Measurements from ENCODE around the gene TMEM204.

TMEM204 gene

DNA sequence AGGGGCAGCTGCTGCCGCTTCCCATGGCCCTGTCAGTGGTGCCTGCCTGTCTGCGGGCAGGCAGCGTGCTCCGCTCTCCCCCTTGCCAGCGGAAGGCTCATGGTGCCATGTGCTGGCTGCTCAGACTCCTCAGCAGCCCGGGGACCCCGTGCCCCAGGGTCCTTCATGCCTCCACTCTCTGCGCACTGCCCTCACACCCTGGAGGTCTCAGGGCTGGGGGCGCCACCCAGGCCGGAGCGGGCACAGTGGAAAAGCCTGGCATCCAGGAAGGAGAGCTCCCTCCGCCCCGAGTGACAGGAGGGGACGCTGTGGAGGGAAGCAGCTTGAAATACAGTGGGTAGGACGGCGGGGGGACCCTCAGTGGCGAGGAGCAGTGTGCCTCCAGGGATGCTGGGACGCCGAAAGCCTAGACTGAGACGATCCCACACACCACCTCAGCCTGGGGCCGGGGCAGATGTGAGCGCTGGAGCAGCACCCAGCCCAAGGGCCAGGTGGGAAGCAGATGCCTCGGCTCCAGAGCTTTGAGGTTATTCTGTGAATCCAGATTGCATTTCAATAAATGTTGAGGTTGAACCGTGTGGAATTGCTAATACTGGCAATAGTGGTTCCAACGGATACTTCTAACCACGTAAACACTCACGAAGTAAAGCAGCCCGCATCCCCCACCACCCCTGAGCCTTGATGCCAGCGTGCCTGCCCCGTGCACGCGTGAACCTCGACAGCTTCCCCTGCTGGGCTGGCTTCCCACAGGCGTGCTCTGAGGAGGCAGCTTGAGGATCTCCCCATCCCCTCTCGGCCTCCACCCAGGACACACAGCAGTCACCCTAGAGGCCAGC, 6.5 kb downstream of the TMEM204 start:
- no peak for DNase-seq

DNA sequence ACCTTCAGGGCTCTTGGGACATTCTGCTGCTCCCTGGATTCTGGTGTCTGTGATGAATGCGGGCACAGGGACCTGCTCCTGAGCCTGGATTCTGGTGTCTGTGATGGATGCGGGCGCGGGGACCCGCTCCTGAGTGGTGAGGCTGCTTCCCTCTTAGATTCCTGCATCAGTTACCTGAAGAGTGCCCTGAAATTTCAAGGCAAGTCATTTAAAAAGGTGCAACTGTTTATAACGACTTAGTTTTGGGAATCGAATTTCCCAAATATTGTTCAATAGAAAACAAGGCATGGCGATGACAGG, 7.0 kb downstream of the TMEM204 start:
- no peak for DNase-seq

DNA sequence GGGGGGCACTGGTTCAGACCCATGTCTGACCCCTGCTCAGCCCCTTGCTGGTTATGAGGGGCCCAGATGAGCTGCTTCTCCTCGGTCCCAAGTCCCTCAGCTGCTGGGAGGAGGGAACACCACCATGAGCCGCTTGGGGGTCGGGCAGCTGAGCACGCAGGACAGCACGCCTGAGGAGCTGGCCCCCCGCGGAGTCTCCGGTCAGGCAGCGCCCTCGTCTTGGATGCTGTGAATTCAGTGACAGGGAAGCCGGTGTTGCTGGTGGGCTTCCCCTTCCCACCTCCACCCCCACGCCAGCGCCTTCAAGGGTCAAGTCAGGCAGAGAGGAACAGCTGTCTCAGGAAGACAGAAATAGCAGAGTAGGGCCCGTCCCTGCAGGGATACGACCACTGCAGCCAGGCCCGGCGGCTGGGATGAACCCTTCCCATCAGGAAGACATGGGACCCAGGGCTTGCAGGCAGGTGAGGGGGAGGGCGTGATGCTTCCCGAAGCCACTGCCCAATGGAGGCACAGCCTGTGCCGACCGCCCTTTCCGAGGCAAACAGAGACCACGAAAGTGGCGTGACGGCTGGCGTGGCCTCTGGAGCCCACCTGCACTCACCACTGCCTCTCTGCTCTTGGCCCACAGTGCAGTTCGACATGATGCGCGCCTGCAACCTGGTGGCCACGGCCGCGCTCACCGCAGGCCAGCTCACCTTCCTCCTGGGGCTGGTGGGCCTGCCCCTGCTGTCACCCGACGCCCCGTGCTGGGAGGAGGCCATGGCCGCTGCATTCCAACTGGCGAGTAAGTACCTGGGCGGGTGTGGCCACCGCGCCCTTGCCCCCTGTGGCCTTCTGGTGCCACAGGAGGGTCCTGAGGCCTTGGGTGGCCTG, 8.1 kb downstream of the TMEM204 start:
- no peak for DNase-seq

DNA sequence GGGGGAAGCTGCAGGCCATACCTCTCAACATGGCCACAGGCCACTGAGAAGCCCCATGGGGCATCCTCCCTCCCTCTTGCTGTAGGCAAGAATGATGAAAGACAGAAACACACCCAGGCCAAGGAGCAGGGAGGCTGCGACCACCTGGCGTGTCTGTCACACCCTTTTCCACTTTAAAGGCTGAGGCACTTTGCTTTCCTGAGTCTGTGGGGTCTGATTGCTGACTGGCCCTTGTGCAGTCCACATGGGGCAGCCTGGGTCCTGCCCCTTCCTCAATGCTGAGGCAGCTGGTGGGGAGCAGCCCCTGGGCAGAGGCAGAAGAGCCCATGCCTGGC, 8.7 kb downstream of the TMEM204 start:
- no peak for DNase-seq

DNA sequence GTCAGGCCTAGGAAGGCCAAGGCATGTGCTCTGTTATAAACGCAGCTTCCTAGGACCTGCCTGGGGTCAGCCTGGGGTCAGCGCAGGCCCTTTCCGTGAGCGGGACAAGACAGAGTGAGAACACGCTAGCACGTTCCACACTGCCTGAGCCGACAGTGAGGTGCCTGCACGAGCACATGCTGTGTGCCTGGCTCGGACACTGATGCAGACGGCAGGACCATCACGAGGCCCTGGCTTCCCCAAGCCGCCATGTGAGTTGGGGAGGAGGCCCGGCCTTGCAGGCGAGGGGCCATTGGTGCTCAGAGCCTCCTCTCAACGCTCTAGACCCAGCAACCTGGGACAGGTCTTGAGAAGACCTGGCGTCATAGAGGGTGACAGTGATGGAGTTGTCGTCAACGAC, 9.1 kb downstream of the TMEM204 start:
- no peak for DNase-seq

DNA sequence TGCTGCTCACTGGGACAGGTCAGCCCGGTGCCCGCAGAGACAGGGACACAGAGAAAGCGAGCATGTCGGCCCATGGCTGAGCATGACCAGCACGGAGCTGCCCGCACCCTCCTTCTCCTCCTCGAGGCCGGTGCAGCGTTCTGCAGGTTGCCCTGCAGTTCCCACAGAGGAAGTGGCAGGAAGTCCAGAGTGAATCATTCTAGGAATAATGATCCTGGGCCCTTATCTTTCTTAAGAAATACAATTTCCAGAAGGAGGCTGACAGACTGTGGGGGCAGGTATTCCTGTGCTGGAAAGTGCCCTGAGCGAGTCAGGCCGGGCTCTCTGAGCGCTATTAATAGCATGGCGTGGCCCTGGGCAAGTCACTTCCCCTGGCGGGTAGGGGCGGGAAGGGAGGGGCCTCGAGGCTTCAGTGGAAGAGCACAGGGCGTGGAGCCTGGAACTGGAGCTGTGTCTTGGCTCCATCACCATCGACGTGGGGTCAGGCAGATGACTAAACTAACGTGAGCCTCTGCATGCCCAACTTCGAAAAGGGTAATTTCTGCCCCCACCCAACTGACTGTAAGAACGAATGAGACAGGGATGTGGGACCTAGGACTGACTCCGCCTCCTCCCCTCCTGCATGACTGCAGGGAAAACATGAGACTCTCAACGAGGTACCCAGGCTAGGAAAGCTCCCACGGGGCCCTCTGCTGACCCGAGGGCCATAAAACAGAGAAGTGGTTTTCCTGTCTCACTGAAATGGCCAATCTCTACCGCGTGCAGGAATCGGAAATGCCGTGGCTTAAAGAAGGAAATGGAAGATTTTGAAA, 9.8 kb downstream of the TMEM204 start:
- no peak for DNase-seq

DNA sequence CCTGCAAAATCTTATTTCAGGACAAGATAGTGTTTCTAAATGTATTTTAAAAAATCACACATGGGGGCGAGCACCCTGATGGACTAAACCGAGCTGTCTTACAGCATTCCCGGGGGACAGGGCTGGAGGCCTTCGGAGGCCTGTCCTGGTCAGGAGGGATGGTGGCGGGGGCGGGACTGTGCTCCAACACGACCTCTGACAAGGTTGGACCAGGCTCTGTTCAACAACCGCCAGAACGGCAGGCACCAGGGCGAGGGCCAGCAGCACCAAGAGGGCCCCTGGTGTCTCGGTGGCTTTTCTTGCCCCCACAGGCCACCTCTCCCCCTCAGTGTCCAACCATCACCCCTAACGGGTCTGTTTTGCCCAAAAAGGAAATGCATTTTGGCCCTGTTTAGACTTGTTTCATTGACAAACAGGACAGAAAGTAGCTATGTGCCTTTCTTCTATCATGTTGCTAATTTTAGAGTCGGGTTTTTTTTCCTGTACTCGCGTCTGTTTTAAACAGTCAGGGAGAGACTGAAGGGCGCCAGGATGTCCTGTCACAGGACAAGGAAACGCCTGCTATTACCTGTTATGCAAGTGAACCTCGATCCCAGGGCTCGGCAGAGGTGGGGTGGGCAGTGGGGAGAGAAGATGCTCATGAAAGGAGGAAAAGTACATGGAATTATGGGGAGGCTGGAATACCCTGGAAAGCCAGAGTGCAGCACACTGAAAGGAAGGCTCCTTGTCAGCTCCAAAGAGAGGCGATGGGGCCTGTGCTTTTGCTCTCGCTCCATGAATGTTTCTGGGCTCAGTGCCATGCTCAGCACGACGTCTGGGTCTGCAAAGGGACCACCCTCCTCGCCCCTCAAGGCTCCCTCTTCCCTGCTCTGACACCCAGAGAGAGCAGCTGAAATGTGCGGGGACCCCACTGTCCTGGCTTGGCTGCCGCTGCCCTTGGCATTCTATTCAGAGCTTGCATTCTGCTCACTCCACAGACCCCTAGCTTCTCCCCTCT, 11.9 kb downstream of the TMEM204 start:
- no peak for DNase-seq

DNA sequence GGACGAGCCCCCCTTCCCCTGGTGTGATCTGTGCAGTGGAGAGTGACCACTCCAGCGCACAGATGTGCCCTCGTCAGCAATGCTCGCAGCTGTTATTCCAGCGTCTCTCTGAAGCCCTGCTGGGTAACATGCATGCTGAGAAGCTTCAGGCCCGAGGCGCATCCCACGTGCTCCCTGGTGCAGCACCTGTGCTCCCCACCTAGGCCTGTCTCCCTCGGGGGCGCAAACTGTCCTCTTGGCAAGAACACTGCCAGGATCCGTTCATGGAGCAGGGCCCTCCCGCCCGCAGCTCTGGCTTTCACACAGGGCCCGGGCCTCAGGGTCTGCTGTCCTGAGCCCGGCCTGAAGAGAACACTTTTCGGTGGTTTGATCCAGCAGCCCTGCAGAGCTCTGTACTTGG, 13.0 kb downstream of the TMEM204 start:
- DNase-seq = no peak

DNA sequence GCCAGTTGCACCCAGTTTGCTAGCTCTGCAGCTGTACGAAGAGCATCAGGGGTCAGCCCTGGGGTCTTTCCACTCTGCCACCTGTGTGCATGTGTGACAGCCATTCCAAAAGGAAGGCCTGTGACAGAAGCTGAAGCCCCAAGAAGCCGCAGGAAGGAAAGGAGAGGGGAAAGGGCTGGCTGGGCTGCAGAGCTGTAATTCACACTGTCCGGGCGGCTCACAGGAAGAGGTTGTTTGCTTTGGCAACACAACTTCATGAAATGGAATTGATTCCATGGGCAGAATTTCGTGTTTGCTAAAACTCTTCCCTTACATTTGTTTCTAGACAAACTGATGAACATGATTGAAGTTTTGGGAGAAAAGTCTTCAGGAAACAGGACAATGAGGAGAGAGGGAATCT, 14.8 kb downstream of the TMEM204 start:
- no peak for DNase-seq

DNA sequence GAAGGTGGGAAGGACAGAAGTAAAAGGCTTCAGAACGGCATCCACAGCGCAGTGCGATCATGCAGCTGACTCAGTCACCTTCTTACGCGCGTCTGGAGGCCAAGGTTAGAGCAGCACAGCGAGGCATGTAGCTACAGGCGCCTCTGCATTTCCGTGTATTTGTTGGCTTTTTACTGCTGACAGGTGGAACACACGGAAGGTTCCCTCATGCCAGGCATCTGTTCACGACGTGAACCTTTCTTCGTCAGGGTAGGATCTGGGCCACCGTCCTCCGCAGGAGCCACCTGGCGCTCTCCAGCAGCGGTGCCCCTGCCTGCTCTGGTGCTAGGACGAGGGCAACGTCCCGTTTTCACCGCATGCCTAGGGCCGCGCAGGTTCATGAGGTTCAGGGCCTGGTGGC, 15.3 kb downstream of the TMEM204 start:
- no peak for DNase-seq

DNA sequence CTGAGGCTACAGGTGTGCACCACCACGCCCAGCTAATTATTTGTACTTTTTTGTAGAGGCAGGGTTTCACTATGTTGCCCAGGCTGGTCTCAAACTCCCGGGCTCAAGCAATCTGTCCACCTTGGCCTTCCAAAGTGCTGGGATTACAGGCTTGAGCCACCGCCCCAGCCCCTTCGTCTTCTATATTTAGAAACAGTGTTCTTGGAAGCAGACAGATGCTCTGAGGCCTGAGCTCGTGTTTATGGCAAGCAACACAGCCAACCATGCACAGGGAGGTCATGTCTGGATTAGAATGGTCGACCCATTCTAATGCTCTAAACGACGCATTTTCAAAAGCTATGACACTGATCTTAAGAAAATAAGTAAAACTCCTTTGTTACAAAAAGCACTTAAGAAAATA, 16.6 kb downstream of the TMEM204 start:
- DNase-seq = no peak

DNA sequence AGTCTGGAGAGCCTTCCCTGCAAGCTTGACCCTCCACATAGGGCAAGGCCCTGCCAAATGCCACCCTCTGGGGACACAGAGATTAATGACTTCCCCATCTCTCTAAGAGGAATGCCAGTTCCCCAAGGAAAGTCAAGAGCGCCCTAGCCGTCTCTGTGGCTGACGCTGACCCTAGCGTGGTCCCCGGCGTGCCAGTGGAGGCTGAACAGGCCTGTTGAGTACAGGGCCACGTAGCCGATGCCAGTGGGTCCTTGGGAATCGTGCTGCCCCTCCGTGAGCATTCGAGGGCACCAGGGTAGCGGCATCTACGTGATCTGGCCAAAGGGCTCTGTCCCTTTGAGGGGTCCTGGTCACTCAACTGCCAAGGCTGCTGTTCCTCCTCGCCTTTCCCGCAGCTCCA, 17.2 kb downstream of the TMEM204 start:
- no peak for DNase-seq

DNA sequence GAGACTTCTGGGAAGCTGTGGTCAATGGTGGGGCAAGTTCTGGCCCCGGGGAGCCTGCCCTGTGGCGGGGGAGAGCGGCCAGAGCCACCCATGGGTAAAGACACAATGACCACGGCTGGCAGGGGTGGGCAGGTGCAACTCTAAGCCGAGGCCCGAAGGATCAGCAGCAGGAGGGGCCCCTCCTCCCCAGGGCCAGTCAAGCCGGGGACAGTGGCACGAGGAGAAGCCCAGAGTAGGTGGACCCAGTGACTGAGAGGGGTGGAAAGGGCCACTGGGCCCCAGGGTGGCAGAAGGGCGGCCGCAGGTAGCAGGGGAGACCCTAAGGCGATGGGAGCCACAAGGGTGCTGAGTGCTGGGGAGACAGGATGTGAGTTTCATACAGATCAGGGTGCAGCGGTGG, 17.7 kb downstream of the TMEM204 start:
- DNase-seq = no peak

DNA sequence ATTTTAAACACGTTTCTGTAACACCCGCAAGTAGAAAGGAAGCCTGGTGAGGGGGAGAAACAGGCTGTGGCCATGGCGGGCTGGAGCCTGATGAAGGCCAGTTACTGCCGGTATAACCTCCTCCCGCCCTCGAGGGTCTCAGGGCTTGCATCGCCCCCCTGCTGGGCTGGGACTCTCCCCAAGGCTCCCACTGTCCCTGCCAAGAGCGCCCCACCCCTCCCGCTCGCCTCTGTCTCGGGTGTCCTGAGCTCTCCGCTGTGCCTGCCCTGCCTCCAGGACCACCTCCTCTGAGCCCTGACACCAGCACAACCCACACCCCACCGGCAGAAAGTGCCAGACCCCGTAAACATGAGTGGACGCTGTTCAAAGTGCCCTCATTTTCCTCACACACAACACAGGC, 18.7 kb downstream of the TMEM204 start:
- no peak for DNase-seq

DNA sequence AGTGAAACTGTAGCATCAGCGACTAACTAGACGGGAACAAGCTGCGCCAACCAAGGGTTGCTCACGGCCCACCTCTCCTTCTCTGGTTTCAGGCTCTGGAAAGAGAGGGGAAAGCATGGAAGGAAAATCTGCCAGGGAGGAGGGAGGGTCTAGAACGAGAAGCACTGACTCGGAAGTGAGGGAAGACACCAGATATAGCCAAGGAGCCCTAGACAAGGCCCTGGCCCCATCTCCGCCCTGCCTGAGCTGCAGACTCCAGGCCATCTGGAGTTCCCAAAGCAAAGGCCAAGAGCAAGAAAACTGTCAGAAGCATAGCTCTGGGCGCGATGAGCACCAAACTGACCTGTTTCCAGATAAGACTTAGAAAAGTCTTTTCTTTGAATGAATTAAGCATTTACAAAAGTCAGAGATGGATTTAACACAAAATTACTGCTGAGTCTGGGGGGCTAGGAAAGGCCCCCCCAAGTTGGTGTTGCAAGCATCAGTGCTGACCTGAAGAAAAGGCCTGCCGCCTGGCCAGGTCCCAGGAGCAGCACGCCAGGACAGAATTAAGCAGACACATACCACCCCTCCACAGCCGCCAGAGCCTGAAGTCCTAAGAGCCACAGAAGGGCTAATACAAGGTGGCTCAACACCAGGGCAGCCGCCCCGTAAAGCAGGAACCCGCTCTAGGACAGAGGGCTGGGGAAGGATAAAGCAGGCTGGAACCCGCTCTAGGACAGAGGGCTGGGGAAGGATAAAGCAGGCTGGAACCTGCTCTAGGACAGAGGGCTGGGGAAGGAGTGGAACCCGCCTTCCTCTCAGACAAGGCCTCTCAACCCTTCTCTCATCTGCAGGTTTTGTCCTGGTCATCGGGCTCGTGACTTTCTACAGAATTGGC, 20.7 kb downstream of the TMEM204 start:
- no peak for DNase-seq

DNA sequence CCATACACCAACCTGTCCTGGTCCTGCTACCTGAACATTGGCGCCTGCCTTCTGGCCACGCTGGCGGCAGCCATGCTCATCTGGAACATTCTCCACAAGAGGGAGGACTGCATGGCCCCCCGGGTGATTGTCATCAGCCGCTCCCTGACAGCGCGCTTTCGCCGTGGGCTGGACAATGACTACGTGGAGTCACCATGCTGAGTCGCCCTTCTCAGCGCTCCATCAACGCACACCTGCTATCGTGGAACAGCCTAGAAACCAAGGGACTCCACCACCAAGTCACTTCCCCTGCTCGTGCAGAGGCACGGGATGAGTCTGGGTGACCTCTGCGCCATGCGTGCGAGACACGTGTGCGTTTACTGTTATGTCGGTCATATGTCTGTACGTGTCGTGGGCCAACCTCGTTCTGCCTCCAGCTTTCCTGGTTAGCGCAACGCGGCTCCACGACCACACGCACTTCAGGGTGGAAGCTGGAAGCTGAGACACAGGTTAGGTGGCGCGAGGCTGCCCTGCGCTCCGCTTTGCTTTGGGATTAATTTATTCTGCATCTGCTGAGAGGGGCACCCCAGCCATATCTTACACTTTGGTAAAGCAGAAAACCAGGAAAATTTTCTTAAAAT, 21.5 kb downstream of the TMEM204 start:
- DNase-seq = no peak

DNA sequence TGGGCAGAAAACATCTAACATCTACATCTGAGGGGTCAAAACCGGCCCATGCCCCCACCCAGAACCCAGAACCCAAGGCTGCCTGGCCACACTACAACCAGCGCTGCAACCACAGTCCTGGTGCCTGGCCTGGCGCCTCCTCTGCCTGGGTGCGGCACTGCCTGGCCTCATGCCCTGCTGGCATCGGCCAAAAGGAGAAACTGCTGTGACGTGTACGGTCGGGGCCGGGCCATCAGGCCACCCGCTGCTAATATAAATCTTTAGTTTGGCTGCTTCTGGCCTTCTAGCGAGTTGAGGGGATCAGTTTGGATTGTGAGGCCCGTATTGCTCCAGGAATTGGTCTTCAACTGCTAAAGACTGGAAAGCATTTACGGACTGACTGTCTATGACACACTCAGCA, 22.8 kb downstream of the TMEM204 start:
- no peak for DNase-seq

DNA sequence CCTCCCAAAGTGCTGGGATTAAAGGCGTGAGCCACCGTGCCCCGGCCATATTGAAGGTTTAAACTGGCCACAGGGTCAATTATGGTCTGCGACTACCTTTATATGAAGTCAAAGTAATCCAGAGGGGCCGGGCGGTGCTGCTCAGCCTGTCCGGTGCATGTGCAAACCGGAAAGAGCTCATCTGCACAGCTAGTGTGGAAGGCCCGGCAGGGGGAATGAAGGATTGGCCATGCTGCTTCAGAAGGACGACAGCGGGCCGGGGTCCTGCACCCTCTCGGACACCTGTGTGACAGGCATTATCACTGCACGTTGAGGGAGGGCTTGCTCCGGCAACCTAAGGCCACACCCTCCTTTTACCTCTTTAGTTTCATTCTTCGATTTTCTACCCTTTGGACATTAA, 23.6 kb downstream of the TMEM204 start:
- no peak for DNase-seq

DNA sequence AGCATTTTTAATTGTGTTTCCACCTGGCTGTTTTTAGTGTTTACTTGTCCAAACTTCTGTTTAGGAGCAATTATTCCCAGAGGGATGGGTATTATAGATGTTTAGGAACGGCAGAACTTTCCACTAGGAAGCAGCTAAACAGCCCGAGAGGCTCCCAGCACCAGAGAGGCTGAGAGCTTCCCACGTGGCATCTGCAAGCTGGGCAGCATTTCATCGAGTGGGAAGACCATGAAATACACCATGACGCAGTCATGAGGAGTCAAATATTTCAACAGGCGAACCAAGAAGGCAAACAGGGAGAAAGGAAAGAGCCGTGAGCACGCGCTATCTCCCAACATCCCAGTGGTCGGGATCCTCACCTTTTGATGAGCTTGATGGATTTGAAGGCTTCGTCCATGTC, 24.1 kb downstream of the TMEM204 start:
- DNase-seq = no peak

DNA sequence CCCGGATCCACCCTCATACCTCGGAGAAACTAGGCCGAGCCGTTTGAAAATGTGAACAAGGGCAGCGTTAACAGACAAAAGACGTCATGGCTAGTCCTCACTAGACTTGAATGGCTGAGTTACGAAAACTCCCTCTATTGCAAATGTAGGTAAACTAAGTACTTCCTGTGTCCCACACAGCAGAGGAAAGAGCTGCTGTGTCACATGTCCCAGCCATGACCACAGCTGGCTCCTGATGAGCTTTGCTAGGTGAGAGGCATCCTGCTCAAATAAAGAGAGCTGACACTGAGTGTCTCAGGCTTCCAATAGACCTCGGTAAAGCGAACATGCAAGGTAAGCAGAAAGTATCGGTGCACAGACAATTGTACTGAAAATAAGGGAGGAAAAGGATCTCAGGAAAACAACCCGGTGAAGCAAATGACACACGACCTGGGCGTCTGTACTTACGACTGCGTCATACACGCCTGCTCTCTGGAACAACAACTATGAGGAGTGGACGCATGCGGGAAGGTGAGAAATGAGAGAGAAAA, 26.0 kb downstream of the TMEM204 start:
- DNase-seq = no peak

DNA sequence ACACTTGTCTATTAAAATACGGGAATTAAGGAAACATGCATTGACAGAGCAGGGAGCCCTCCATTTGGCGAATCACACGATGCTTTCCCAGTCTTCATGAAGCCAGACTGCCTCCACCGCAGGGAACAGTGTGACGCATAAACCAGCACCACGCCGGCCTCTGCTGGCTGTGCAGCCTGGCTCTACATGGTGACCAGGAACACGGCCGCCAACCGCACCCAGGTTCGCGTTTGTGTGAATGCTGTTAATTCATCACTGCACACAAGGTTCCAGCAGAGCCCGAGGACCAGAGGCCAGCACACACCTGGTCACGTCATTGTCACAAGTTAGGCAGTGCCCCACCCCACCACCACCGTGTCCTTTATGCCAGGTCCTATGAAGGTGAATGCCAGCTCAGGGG, 26.7 kb downstream of the TMEM204 start:
- DNase-seq = no peak
